Measurements from ENCODE around the gene CARD6.
"Not testable (repeated sequence)": the region's sequence is repeated elsewhere in the genome, so short reads cannot be mapped to it uniquely, and the experiment has no call there.

Gene CARD6

GRCh38 chr5:40828021-40828631 lies 13.0 kb upstream of the CARD6 start:
- DNase-seq, result no peak

DNA sequence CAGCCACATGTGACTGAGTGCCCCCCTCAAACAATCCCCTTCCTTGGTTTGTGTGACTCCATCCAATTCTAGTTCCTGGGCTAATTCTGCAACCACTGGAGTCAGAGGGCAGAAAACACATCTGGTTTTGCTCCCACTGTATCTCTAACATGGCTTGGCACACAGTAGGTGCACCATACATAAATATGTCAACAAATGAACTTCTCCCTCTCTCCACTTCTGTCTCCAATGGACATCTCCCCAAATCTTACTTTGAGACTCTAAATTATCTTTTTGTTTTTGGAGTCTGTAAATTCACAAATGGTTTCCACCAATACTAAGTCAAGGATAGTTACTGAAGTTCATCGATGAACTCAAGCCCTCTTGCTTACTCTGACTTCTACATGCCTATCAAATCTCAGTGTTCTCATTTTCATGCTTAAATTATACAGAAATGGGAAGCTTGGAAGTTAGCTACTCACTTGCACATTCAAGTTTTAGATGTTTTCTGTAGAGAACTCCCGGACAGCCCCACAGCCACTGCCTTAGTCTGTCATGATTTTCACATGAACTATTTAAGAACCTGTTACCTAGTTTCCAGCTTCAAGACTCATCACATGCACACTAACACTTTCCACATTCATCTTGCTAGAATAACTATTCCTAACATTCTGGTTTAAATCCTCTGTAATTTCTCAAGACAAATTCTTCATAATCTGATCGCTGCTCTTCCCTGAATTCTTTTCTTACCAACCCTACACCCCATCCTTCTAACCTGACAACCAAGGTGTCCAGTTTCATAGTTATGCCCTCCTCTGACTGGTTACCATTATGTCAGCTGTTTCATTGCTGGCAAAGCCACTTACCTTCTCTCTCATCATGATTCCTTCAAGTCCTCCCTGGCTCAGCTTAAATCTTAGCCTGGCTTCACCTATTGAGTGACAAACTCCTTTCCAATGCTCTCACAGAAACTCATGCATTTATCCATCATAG lies 12.2 kb upstream of the CARD6 start:
- no peak for DNase-seq

DNA sequence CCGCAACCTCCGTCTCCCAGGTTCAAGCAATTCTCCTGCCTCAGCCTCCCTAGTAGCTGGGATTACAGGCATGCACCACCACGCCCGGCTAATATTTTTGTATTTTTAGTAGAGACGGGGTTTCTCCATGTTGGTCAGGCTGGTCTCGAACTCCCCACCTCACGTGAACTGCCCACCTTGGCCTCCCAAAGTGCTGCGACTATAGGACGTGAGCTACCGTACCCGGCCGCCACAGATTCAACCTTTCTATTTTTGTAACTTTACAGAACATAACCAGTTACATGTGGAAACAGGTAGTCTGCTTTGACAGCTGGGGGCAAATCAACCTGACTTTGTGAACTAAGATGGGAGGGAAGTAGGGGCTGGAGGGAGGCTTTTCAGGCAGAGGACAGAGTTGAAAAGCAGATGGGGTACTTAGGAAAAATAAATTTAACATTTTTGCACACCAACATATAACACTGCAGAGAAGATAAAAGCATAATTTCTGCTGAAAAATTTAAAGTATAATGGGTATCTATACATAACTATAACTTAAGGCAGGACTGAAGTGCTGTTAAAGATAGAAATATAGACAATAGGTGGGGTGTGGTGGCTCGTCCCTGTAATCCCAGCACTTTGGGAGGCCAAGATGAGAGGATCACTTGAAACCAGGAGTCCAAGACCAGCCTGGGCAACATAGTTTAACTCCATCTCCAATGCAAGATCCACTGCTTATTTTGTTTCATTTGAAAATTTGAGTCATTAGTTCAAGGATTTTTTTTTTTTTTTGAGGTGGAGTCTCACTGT lies 11.2 kb upstream of the CARD6 start:
- no peak for DNase-seq

GRCh38 chr5:40831346-40832210 lies 9.6 kb upstream of the CARD6 start:
- no peak for DNase-seq

DNA sequence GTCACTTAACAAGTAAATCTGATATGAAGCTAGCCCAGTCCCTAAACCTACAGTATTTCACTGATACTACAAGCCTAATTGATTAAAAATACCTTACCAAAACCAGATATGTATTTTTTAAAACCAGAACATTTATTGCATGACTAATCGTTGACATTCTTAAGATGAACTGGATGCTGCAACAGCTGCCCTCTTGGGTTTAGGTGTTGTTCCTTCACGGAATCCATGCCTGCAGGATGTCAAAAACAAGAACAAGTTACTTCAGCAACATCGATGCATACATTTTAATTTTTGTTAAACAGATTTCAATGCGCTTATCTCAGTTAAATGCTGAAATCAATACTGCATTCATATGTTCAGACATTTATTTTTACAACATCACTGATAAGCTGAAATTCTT lies 8.8 kb upstream of the CARD6 start:
- DNase-seq, result no peak

DNA sequence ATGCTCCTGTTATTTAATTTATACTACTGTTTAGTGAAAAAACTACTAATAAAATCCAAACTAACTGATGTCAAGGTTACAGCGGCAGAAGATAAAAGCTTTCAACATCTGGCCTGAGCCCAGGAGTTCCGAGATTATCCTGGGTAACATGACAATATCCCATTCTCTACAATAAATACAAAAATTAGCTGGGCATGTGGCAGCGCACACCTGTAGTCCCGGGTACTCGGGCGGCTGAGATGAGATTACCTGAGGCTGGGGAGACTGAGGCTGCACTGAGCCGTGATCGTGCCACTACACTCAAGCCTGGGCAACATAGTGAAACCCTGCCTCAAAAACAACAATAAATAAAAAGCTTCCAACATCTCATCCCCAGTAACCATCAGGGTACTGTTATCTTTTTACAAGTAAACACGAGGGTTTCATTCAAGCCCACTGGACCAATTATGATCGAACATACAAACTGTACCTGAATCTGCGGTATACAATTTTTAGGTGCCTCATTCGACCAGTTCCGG lies 7.4 kb upstream of the CARD6 start:
- DNase-seq, result no peak

DNA sequence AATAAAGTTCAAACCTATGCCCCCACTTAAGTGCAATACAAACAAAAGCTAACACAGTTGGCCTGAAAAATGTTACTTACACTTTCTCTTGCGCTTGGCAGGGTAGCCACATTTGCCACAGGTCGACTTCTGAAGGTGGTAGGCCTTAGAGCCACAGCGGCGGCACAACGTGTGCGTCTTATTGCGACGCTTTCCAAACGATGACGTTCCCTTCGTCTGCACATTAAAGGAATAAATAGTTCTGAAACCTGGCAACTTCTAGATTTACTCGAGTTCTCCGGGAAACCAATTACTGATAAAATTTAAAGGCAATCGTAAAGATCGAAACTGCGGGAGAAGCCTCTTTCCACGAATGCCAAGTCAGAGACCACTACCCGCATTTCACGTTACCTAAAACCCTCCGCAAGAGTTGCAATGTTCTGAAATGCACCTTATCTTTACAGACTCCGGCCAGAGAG lies 6.7 kb upstream of the CARD6 start:
- peak; percentile 73 for DNase-seq

DNA sequence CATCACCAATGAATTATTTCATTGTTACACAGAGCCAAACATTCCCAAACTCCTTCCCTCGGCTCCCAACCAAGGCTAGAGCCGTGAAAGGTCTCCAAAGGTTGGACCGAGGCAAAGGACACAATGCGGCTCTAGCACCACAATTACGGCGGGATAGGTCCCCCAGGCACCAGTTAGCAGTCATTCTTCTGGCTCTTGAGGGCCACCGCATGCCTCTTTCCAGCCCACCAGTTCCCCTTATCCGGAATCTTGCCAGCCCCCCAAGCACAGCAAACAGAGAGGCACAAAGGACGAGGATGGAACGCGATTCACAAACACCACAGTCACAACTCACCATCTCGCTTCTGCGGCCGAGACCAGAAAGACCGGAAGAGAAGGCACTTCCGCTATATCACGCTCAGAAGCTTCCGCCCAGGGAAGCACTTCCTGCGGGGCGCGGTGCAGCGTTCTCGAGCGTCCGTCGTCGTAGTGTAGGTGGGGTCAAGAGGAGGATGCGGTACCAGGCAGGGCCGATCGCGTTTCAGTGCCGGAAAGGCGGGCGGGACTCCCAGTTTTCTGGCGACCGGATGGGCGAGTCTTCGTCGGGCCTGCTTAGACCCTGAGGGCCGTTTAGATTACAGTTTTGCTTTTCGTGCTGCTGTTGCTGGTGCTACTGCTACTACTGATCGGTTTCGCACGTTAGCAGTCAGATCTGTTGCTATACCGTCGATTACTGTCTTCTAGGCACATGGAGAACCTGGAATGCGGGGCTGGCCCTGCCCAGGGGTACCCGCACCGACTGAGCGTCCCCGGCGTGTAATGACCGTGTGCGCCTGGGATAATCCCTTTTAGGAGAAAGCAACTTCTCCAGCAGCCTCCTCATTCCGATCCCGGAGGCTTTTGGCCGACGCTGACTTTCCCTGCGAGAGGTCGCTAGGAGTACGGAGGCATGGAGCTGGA lies 6.0 kb upstream of the CARD6 start, which contains the start of gene RPL37:
RPL37 (minus strand) TSS at position 374 of the 939 bp plus-strand sequence; CDS start at position 337, 37 bp downstream.
- peak; percentile 93 for DNase-seq

GRCh38 chr5:40838086-40838485 lies 3.1 kb upstream of the CARD6 start:
- DNase-seq, result peak; percentile 46

GRCh38 chr5:40842351-40842750 lies 1.2 kb downstream of the CARD6 start:
- no peak for DNase-seq

DNA sequence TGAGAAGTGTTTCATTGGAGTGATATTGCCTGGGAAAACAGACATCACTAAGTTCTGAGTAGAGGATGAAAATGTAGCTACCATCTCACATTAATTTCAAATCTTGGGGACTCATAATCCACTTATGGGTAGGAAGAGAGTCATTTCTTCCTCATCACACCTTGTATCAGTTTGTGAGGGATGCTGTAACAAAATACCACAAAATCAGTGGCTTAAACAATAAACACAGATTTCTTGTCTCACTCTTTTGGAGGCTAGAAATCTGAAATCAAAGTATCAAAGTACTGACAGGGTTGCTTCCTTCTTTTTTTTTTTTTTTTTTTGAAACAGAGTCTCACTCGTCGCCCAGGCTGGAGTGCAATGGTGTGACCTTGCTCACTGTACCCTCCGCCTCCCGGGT lies 3.4 kb downstream of the CARD6 start:
- DNase-seq, result no peak

DNA sequence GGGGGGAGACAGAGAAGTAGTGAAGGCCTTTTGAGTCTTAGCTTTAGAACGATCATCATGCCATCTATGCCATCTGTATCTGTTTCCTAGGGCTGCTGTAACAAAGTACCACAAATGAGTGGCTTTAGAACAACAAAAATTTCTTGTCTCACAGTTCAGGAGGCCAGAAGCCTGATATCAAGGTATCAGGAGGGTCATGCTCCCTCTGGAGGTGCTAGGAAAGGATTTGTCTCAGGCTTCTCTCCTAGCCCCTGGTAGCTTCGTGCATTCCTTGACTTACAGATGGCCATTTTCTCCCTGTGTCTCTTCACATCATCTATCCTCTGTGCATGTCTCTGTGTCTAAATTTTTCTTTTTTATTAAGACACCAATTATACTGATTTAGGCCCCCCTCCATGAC lies 5.2 kb downstream of the CARD6 start:
- no peak for DNase-seq

DNA sequence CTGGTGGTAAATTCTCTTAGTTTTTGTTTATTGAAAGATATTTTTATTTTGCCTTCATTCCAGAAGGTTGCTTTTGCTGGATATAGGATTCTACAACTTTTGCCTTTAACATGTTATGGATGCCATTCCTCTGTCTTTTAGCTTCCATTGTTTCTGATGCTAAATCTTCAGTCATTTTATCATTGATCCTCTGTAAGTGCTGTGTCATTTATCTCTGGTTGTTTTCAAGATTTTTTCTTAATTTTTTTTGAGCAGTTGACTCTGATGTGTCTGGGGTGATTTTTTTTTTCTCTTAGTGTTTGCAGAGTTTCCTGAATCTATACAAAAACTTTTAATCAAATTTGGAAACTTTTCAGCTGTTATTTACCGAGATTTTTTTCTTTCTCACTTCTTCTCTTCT lies 6.4 kb downstream of the CARD6 start:
- DNase-seq, result no peak

- DNase-seq, result no peak
These were observed 12.5 kb downstream of the CARD6 start for GRCh38 chr5:40853632-40854192.

GRCh38 chr5:40860711-40861110 lies 19.5 kb downstream of the CARD6 start:
- DNase-seq, result no peak

DNA sequence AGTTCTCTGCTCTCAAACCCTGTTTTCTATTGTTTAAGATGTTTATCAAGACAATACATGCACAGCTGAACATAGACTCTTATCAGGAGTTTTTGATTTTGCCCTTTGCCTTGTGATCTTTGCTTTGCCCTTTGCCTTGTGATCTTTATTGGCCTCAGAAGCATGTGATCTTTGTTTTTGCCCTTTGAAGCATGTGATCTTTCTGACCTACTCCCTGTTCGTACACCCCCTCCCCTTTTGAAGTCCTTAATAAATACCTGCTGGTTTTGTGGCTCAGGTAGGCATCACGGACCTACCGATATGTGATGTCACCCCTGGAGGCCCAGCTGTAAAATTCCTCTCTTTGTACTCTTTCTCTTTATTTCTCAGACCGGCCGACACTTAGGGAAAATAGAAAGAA lies 23.8 kb downstream of the CARD6 start:
- not testable (repeated sequence) for DNase-seq

GRCh38 chr5:40866844-40867243 lies 25.7 kb downstream of the CARD6 start:
- no peak for DNase-seq

DNA sequence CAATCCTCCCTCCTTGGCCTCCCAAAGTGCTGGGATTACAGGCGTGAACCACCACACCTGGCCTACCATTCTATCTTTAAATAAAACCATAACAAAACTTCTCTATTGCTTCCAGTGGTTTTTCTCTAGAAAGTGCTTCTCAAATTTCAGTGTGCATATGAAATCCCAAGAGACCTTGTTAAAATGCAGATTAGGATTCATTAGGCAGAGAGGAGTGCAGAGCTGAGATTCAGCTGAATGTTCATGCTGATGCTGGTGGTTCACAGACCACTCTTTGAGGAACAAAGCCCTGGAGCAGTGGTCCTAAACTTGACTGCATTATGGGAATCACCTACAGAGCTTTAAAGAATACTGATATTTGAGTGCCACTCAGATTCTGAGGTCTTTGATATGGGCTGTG lies 28.2 kb downstream of the CARD6 start:
- no peak for DNase-seq

GRCh38 chr5:40871177-40871576 lies 30.0 kb downstream of the CARD6 start:
- no peak for DNase-seq

DNA sequence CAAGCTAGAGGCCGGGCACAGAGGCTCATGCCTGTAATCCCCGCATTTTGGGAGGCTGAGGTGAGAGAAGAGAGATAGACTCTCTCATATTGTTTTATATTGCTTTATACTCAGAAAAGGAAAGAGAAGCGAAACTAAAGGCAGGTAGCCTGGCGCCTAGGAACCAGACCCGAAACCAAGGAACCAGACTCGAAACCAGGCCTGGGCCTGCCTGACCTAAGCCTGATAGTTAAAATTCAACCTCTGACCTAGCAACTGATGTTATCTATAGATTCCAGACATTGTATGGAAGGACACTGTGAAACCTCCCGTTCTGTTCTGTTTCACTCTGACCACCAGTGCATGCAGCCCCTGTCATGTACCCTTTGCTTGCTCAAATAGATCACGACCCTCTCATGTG lies 31.1 kb downstream of the CARD6 start:
- DNase-seq, result not testable (repeated sequence)
